Gastroesophageal sphincter (tissue), 3 donors: ENCODE results near the gene ISLR2.

Experiments used
- CTCF ChIP-seq, 4 experiments: fragments of 200-600 bp in 2 of 4; fragments of 450-650 bp in 2 of 4; sonication (generic) in 1 of 4; IDR thresholded peaks; one replicate each; pipeline ENCODE4 v1.5.1; 2017 to 2019; ENCODE audit warnings: antibody characterized with exemption in 4 of 4, mild to moderate bottlenecking in 2 of 4, moderate library complexity in 2 of 4
- EP300 ChIP-seq: sonication (generic); formaldehyde crosslinking; IDR thresholded peaks from one replicate; pipeline ENCODE4 v1.6.1; 2017; ENCODE audit warnings: antibody characterized with exemption, mild to moderate bottlenecking
- POLR2A ChIP-seq, 2 donors: fragments of 450-650 bp; IDR thresholded peaks; one replicate each; pipeline ENCODE4 v1.6.1; 2017; ENCODE audit warnings: antibody characterized with exemption in 2 of 2, mild to moderate bottlenecking in 2 of 2, moderate library complexity in 1 of 2
- POLR2AphosphoS5 ChIP-seq: sonication (generic); formaldehyde crosslinking; IDR thresholded peaks from one replicate; pipeline ENCODE4 v1.6.1; 2017; ENCODE audit warnings: antibody characterized with exemption

GRCh38 chr15:74136540-74136813 is 6.1 kb downstream of the ISLR2 start:
- TF ChIP-seq CTCF (IDR thresholded peaks at IDR 0.05) (no peak), POLR2A (IDR thresholded peaks at IDR 0.05) (no peak), POLR2AphosphoS5 (no peak), EP300 (no peak)
